Measurements from ENCODE around the gene ATG4C.
"Not testable (repeated sequence)": the region's sequence is repeated elsewhere in the genome, so short reads cannot be mapped to it uniquely, and the experiment has no call there.

Gene ATG4C

DNA sequence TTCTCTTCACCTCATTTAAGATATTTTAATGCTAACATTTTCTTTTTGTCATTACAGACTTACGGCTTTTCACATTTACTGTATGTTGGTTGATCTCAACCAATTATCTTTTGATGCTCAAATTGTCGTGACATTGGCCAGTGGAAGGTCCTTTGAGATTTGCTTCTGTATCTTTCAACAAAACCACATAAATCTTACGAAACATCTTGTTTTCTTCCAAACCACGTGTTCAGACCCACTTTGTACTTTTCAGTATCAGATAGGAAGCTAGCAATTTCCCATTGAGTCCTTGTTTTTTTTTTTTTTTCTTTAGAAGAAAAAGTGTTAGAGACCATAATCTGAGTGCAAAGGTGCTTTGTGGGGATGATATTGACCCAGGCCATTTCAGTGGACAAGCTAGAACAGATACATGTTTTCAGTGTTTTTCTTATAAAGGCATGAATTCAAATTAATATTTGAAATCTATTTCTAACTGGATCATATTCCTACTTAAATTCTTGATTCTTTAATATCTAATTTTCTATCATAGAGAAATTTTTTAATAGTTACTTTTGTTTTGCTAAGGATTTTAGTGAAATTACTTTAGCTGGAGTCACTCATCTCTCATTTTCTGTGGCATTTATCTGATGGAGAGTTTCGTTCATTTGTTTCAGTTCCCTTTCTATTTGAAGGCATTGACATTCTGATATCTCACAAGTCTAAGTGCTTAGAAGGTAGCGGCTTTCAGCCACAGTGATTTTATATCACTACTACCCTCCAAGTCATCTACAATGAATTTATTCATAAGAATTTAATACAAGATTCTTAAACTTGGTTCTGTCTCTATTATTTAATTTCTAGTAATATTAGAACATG is 26.7 kb downstream of the ATG4C start:
- no peak overlapping the region for H3K4me3 ChIP-seq (ENCODE audit: low read depth, low read length)
- TF ChIP-seq, protein P1, sequence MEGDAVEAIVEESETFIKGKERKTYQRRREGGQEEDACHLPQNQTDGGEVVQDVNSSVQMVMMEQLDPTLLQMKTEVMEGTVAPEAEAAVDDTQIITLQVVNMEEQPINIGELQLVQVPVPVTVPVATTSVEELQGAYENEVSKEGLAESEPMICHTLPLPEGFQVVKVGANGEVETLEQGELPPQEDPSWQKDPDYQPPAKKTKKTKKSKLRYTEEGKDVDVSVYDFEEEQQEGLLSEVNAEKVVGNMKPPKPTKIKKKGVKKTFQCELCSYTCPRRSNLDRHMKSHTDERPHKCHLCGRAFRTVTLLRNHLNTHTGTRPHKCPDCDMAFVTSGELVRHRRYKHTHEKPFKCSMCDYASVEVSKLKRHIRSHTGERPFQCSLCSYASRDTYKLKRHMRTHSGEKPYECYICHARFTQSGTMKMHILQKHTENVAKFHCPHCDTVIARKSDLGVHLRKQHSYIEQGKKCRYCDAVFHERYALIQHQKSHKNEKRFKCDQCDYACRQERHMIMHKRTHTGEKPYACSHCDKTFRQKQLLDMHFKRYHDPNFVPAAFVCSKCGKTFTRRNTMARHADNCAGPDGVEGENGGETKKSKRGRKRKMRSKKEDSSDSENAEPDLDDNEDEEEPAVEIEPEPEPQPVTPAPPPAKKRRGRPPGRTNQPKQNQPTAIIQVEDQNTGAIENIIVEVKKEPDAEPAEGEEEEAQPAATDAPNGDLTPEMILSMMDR (IDR thresholded peaks at IDR 0.05; ENCODE audit: control insufficient read depth, extremely low read depth, insufficient read depth): no peak
- DNase-seq (ENCODE audit: low read depth): no peak

DNA sequence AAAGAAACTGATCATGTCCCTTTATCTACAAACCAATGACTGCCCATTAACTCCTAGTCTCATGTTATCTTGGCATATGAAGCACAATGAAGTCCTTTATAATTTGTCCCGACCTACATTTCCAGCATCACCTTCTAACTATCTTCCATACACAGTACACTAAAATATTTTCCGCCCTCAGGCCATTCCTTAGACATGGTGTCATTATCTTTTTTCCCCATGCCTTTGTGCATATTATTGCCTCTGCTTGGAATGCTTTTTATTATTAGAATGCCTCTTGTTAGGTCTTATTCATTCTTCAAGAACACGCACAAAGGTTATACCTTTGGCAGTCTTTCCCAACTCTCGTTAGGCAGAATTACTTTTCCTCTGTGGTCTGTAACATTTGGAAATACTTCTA is 39.6 kb downstream of the ATG4C start:
- DNase-seq (ENCODE audit: low read depth): no peak
- TF ChIP-seq, protein P1 (IDR thresholded peaks at IDR 0.05; ENCODE audit: control insufficient read depth, extremely low read depth, insufficient read depth): no peak
- no peak overlapping the region for H3K4me3 ChIP-seq (ENCODE audit: low read depth, low read length)

DNA sequence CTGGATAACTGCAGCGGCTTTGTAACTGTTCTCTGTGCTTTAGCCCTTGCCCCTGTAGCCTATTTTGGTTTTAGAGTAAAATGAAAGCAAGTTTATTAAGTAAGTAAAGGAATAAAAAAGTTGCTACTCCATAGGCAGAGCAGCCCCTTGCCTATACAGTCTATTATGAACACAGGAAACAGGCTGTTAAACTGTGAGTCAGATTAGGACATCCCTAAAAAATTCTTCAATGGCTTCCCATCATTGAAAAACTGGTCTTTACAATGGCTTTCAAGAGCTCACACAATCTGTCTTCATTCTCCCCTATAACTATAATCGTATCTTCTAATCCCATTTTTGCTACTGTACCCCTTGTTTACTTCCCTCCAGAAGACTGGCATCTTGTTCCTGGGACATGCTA is 43.0 kb downstream of the ATG4C start:
- TF ChIP-seq, protein P1 (IDR thresholded peaks at IDR 0.05; ENCODE audit: control insufficient read depth, extremely low read depth, insufficient read depth): no peak
- DNase-seq (ENCODE audit: low read depth): no peak
- H3K4me3 ChIP-seq (ENCODE audit: low read depth, low read length): no peak overlapping the region

DNA sequence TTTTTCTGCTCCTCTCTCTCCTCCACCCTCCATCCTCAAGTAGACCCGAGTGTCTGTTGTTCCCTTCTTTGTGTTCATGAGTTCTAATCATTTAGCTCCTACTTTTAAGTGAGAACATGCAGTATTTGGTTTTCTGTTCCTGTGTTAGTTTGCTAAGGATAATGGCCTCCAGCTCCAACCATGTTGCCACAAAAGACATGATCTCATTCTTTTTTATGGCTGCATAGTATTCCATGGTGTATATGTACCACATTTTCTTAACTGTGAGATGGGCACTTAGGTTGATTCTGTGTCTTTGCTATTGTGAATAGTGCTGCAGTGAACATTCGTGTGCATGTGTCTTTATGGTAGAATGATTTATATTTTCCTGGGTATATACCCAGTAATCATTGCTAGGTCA is 43.9 kb downstream of the ATG4C start:
- DNase-seq (ENCODE audit: low read depth); H3K4me3 ChIP-seq (ENCODE audit: low read depth, low read length): not testable (repeated sequence)

DNA sequence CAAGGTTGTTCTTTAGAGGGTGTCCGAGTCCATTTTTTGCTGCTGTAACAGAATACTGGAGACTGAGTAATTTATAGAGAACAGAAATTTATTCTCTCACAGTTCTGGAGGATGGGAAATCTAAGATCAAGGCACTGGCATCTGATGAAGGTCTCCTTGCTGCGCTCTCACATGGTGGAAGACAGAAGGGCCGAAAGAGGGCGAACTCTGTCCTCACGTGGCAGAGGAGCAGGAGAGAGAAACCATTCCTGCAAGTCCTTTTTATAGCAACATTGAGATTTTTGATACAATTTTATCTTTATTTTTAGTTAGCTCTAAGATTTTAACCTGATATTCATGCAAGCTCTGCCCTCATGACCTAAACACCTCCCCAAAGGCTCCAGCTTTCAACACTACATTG is 48.3 kb downstream of the ATG4C start:
- TF ChIP-seq, protein P1 (IDR thresholded peaks at IDR 0.05; ENCODE audit: control insufficient read depth, extremely low read depth, insufficient read depth): no peak
- no peak overlapping the region for H3K4me3 ChIP-seq (ENCODE audit: low read depth, low read length)
- no peak for DNase-seq (ENCODE audit: low read depth)

DNA sequence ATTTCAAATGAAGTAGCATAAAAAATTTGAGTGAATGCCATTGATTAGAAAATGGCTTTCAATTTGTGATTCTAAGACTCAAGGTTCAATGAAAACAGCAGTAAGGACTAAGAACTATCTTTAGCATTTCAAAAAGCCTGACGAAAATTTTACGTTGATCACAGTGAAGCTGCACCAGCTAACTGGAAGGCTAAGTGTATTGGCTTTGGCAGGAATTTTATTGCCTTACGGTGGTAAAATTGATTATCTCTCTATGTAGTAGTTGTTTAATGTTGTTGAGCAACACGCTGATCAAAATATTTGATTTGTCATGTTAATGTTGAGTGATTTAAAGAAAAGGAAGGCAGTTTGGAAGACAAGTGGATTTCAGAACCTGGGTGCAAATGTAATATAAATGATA is 49.6 kb downstream of the ATG4C start:
- H3K4me3 ChIP-seq (ENCODE audit: low read depth, low read length): no peak overlapping the region
- DNase-seq (ENCODE audit: low read depth): no peak
- TF ChIP-seq, protein P1 (IDR thresholded peaks at IDR 0.05; ENCODE audit: control insufficient read depth, extremely low read depth, insufficient read depth): no peak

DNA sequence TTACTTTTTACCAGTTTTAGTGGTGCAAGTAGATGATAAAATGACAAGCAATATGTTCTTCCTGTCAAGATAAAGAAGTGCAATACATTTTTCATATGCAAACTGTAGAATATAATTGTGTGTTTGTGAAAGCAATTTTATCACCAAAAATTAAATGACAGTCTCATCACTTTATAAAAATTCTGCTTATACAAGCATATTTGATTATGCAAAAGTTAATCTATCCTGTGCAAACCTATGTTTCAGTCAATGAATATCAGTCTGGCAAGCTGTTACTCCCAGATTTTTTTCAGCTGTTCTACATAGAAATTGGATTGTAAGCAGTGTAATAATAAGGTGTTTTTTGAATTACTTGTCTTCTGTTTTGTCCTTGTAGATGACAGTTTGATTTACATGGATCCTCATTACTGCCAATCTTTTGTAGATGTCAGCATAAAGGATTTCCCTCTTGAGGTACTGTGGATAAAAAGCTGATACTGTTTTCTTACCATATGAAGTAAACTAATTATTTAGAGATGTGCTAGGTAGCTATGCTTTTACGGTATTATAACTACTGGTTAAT is 50.5 kb downstream of the ATG4C start:
- DNase-seq (ENCODE audit: low read depth): no peak
- H3K4me3 ChIP-seq (ENCODE audit: low read depth, low read length): no peak overlapping the region
- TF ChIP-seq, protein P1 (IDR thresholded peaks at IDR 0.05; ENCODE audit: control insufficient read depth, extremely low read depth, insufficient read depth): no peak

All from LNCaP clone FGC (cell line).